Neural crest cell (in vitro differentiated cells): ENCODE measurements around the gene MAMSTR. TPM values are rescaled to one million over a fixed set of nuclear protein-coding genes. Genes with fewer than 3 reads are reported as not detected.
A peak's percentile ranks its signal among the peaks of the same experiment; 100 is the strongest.
"Not testable (repeated sequence)": the region's sequence is repeated elsewhere in the genome, so short reads cannot be mapped to it uniquely, and the experiment has no call there.

Experiments
- DNase-seq: peaks from one replicate; pipeline ENCODE4 v3.0.0; 2021; ENCODE audit warnings: low read depth, mixed read lengths, low spot score
- H3K27ac Mint-ChIP-seq: one replicate; pipeline ENCODE4 v1.8.0; 2021; ENCODE audit warnings: mild to moderate bottlenecking, mixed read lengths; ENCODE audit not compliant: unreplicated experiment
- H3K27me3 Mint-ChIP-seq: 2 replicates; pipeline ENCODE4 v1.8.0; 2021; ENCODE audit warnings: low read depth, mild to moderate bottlenecking, mixed read lengths
- H3K36me3 Mint-ChIP-seq: 2 replicates; pipeline ENCODE4 v1.8.0; 2021; ENCODE audit warnings: low read depth, mild to moderate bottlenecking, mixed read lengths
- H3K4me1 Mint-ChIP-seq: 2 replicates; pipeline ENCODE4 v1.8.0; 2021; ENCODE audit warnings: mixed read lengths
- H3K4me3 Mint-ChIP-seq: one replicate; pipeline ENCODE4 v1.8.0; 2021; ENCODE audit warnings: mild to moderate bottlenecking, mixed read lengths
- H3K9me3 Mint-ChIP-seq: 2 replicates; pipeline ENCODE4 v1.8.0; 2021; ENCODE audit warnings: mixed read lengths
- CTCF ChIP-seq: fragments of 200-600 bp; sonication (generic); conservative IDR thresholded peaks from 2 replicates; pipeline ENCODE4 v1.5.0; 2021; ENCODE audit warnings: antibody characterized with exemption, mild to moderate bottlenecking
- total RNA-seq: library from RNA; stranded (reverse); gene quantifications from 2 replicates; pipeline ENCODE4 v1.2.1, GENCODE V29; 2021

Gene MAMSTR
- total RNA-seq, 1 donor from 2014 or later, result 2.4 TPM

DNA sequence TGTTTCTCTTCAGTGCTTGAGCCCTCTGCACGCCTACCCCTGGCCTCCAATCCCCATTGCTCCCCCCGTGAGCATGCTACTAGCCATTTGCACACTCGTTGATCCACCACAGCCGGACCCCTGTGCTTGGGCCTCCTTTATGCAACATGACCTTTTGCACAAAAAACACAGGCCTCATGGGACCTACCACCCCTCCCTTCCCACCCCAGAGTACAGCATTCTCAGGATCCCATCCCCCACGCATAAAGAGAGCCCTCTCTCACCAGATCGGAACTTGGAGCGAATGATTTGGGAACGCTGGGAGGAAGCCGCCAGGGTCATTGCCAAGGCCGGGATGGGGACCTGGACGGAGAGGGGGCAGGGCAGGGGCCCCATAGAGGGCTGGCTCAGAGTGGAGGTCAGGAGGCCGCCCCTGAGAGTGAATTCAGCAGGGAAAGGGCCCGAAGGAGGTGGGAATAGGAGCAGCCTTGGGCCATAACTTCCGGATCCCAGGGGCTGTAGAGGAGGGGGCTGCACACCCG is 754 bp downstream of the MAMSTR start:
- DNase-seq, result no peak
- H3K4me1 Mint-ChIP-seq, result peaks cover 48% of the 10 kb centered on the region
- H3K9me3 Mint-ChIP-seq, result no peaks in the 10 kb centered on the region
- TF ChIP-seq CTCF, result no peak
- peak overlapping the region; percentile 77 for H3K4me3 Mint-ChIP-seq
- peak overlapping the region; percentile 97 for H3K27ac Mint-ChIP-seq
- H3K36me3 Mint-ChIP-seq, result no peaks in the 10 kb centered on the region
- H3K27me3 Mint-ChIP-seq, result no peaks in the 10 kb centered on the region

DNA sequence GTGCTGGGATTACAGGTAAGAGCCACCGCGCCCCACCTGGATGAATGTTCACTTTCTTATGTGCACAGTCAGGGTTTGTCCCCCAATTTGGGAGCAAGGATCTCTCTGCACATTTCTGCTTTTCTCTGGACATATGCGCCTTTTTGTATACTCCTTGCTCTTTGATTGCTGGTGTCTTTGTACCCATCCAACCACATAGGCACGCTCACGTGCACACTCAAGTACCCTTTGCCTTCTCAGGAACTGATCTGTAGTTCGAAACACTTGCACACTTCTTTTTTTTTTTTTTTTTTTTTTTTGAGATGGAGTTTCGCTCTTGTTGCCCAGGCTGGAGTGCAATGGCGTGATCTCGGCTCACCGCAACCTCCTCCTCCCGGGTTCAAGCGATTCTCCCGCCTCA is 1.4 kb downstream of the MAMSTR start:
- peaks cover 50% of the 10 kb centered on the region for H3K4me1 Mint-ChIP-seq
- H3K9me3 Mint-ChIP-seq, DNase-seq, H3K27ac Mint-ChIP-seq, H3K27me3 Mint-ChIP-seq, H3K36me3 Mint-ChIP-seq: not testable (repeated sequence)
- H3K4me3 Mint-ChIP-seq, result peak overlapping the region; percentile 77

DNA sequence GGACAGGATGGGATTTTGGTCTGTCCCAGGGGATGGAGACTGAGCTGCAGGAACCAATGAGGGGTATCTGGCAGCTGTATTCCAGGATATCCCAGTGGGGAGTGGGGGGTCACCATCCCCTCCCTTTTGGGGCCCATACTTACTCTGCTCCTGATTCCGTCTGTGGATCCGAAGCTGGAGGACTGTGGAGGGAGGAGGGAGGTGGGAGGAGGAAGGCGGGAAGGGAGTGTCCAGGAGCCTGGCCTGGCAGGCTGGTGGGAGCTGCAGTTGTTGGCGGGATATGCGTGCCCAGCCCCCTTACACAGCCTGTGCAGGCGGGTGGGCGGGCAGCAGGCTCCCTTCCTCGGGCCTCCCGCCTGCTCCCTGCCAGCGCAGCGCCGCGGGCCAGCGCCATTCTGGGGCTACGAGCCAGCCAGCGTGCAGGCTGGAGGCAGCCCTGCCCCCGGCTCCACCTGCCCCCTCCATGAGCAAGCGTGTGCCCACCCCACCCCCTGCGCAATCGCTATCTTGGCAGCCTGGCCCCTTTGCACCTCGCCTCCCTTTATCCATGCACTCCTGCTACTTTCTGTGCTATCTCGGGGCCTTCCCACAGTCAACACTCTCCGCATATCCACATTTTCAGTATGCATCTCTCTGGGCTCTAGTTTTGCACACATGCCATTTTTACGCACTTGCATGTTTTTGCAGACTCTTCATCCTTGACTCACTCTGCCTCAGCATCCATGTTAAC is 2.8 kb downstream of the MAMSTR start:
- Mint-ChIP-seq H3K27ac (peak overlapping the region; percentile 70), H3K9me3 (no peaks in the 10 kb centered on the region), H3K4me3 (peak overlapping the region; percentile 70), H3K4me1 (peaks cover 50% of the 10 kb centered on the region), H3K27me3 (no peaks in the 10 kb centered on the region), H3K36me3 (no peaks in the 10 kb centered on the region)
- DNase-seq, result no peak
- no peak for TF ChIP-seq CTCF

DNA sequence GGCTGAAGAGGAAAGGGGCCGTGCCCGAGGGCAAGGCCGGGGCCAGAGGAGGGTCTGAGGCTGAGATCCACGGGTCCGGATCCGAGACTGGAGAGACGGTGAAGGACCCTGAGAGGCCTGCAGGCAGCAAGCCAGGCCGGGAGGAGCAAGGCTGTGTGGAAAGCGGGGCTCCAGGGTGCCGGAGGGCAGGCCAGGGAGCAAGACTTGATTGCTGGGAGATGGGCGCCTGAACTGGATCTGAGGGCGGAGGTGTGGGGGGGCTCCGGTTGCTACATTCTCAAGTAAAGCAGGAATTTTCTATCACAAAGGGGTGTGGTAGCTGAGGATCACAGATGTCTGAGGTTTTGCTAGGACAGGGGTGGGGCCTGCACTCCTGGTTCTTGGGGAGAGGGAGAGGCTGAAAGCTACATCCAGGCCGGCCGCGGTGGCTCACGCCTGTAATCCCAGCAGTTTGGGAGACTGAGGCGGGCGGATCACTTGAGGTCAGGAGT is 3.8 kb downstream of the MAMSTR start:
- no peak overlapping the region for H3K27ac Mint-ChIP-seq
- peaks cover 45% of the 10 kb centered on the region for H3K4me1 Mint-ChIP-seq
- H3K4me3 Mint-ChIP-seq, result peak overlapping the region; percentile 41
- no peaks in the 10 kb centered on the region for H3K27me3 Mint-ChIP-seq
- no peak for DNase-seq
- H3K9me3 Mint-ChIP-seq, result no peaks in the 10 kb centered on the region
- H3K36me3 Mint-ChIP-seq, result no peaks in the 10 kb centered on the region
- TF ChIP-seq CTCF, result no peak

DNA sequence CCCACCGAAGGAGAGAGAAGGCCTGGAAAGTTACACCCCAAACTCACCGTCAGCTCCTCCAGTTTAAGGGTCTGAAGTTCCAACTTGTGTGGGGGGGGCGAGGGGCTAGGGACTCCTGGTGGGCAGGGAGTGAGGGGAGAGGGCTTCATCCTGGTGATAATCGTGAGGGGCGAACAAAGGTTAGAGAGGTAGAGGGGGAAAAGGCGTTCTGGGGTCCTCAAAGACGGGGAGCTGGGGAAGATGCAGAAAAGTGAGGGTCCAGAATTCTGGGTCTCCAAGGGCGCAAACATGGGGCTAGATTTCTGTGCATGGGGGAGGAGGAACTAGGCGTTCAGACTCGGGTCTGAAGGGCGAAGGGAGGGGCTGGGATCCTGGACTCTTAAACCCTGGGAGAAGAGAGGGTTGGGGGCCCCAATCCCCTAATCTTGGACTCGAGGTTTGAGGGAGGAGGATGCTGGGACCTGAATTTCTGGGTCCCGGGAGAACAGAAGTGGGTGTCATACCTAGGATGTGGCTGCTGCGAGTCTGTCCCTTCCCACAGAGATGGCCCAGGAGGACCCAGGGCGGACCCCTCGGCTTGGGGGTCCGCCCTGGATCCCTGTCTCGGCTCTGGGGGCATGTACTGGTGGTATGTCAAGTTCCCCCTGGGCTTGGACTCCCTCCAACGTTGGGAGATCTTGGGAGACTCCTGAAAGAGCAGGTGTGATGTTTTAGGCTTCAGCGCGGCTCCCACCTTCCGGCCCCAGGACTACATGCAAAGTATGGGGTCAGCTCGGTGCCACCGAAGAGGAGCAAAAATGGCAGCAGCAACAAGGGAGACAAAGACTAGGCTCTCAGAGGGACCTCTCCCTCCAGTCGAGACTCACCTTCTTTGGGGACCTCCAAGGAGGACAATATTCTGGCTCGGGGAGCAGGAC is 4.5 kb downstream of the MAMSTR start:
- H3K9me3 Mint-ChIP-seq, result no peaks in the 10 kb centered on the region
- H3K27ac Mint-ChIP-seq, result peak overlapping the region; percentile 92
- no peak for TF ChIP-seq CTCF

More for the DNA sequence above, 4.5 kb downstream of the MAMSTR start:
- H3K36me3 Mint-ChIP-seq, result no peaks in the 10 kb centered on the region
- H3K4me1 Mint-ChIP-seq, result peaks cover 38% of the 10 kb centered on the region
- DNase-seq, result no peak
- peak overlapping the region; percentile 92 for H3K4me3 Mint-ChIP-seq
- H3K27me3 Mint-ChIP-seq, result no peaks in the 10 kb centered on the region
